ENCODE measurements around the gene PTPRG. TPM values are rescaled to one million over a fixed set of nuclear protein-coding genes. Genes with fewer than 3 reads are reported as not detected.

The PTPRG gene
- polyA plus RNA-seq, 10 donors = 25.7 to 37.0 (median 33.0) TPM

DNA sequence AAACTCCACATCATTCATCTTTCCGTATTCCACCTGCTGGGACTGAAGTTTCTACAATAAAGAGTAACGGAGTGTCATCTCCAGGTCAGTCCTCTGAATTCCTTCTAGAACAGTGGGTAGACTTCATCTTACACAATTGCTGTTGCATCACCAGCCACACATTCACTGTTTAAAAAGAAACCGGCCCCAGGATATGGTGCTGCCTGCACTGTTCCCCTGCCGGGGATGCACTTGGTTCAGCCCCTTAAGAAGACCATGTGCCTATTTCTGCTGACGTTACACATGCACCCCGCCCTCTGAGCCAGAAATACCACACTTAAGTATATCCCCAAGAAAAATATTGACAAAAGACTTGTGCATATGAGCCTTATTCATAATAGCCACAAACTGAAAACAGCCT, 578.6 kb downstream of the PTPRG start:
- no peak for DNase-seq

DNA sequence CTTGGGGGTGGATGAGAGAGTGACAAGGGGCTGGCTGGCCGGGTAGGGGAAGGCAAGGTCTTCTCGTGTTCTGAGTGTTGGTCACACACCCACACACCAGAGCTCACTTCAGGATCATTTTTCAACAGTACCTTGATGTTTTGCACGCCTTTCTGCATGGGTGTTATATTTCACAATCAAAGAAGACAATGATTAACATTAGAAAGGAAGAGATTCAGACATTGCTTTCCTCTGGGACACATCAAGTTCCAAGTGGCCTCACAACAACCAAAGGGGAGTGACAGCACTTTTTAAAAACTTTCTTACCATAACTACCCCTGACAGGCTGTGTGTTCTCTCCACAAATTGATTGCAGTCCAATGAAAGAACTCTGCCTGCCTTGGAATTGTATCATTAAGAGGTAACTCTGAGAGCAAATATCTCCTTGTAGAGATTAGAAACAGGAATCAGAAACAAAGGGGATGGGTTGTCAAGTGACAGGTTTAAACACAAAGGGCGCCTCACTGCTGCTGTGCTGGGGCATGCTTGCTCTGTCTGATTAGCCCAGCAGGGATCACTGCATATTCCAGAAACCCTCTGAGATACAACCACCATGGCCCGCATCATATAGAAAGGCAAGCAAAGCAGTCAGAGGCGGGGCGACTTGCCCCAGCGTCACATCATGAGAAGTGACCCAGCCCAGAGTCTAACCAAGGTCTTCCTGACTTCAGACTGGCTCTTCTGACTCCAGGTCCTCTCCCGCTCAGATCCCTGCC, 581.1 kb downstream of the PTPRG start:
- no peak for DNase-seq

DNA sequence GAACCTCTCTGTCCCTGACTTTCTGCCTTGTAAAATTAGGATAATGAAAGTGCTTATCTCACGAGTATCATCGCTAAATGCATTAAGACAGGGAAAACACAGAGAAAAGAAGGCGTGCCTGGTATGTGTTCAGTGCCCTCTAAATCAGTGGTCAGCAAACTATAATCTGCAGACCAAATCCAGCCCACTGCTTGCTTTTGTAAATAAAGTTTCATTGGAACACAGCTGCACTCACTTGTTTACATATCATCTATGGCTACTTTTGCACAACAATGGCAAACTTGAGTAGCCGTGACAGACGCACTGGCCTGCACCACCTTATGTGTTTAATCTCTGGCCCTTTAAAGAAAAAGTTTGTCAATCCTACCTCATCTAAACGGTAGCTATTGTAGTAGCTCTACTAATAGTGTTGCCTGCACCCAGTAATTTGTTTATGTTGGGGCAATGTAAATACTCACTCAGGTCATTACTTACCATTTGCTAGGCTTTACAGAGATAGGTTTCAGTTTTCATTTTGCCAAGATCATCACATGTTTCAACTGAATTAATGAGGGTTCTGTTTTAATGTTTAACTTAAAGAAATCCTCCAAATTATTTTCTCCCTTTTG, 582.6 kb downstream of the PTPRG start:
- no peak for DNase-seq

DNA sequence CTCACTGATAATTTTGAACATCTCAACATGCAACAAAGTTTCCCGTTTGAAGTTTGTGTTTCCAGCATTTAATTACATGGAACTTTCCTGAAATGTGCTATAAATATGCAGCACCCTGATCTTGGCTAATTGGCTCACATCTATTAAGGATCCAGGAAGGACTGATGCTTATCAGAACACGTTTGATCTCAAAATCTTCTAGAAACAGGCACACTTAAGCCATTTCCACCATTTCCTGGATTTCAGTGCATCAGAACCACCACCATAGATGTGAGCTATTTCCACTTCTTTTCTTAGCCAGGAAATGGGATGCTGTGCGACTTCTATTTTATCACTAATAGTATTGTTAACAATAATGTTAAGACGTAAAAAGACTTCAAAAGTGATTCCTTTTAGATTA, 583.1 kb downstream of the PTPRG start:
- DNase-seq = no peak

DNA sequence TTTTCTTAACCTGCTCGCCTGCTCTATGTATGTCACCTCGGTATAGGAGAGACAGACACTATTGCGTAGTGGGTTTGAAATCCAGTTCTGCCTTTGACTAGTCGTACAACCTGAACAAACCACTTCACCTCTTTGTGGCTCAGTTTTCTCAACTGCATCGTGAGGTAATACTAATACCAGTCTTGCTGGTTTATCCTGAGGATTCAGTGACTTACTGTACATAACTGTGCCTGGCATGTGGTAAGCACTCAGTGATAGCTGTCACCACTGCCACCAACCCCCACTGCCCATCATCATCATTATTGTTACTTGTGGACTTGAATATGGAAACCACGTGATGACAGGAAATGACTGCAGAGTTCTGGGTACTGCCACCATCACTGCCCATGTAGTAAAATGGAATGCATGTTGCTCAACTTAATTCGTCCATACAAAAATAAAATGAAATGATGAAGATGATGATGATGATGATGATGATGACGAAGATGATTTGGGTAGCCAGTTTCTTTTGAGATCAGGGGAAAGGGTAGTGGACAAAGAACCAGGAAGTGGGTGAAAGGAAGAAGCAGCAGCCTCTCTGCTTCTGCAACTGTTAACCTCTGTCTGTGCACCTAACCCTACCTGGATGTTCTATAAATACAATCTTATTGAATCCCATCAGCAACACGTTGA, 583.9 kb downstream of the PTPRG start:
- DNase-seq = no peak

DNA sequence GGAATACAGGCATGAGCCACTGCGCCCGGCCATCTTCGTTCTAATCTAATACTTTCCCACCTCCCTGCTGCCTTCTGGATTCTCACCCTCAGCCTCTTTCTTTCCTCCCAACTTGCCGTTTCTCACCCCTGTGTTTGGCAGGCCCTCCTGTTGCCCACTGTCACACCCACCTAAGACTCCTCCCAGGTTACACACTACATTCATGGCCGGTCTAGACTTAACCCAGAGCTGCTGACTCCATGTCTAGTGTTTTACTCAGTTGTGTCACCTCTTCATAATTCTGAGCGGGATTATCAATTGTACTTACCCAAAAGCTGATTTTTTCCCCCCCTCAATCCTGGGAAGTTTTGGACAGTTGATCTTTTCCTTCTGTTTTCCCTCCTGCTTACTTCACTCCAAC, 588.2 kb downstream of the PTPRG start:
- no peak for DNase-seq

DNA sequence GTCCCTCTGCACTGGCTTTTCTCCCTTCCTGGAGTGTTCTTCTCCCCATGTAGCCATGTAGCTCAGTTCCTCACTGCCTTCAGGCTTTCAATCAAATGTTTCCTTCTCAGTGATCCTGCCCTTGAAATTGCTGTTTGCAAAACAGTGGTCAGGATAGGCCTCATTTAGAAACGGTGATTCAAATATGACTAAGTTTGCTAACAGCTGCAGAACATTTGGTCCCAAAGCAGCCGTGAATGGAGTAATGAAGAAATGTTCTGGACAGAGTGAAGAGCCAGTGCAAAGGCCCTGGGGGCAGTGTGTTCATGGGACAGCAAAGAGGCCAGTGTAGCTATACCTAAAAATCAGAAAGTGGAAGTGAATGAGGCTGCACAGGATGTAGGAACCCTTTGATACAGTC, 588.6 kb downstream of the PTPRG start:
- no peak for DNase-seq

DNA sequence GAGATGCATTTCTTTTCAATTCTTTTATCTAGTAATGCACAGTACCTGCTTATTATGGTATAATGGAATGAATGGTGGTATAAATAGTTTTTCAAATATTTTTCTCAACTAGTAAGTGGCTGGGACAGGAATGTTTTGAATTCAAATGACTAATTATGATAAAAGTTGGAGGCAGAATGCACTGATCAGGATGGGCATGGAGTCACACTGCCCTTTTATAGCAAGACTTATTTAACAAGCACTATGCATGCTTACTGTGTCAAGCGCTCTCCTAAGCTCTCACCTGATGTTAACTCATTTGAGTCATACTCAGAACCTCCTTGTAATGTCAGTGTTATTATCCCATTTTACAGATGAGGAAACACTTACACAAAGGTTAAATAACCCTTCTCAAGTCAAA, 590.2 kb downstream of the PTPRG start:
- no peak for DNase-seq

DNA sequence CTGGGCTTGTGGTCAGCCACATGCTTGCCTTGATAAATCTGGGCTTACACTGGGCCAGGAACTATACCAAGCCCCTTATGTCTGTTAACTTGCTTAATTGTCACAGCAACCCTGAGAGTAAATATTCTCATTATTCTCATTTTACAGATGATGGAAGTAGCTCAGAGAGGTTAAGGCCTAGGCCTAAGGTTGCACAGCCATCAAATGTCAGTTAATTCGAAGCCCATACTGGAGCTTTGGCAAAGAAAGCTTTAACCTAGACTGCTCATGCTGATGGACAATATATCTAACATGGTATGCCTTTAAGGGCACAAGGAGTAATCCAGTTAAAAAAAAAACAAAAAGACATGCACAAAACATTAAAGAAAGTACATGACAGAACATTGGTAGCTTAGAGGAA, 591.9 kb downstream of the PTPRG start:
- no peak for DNase-seq

DNA sequence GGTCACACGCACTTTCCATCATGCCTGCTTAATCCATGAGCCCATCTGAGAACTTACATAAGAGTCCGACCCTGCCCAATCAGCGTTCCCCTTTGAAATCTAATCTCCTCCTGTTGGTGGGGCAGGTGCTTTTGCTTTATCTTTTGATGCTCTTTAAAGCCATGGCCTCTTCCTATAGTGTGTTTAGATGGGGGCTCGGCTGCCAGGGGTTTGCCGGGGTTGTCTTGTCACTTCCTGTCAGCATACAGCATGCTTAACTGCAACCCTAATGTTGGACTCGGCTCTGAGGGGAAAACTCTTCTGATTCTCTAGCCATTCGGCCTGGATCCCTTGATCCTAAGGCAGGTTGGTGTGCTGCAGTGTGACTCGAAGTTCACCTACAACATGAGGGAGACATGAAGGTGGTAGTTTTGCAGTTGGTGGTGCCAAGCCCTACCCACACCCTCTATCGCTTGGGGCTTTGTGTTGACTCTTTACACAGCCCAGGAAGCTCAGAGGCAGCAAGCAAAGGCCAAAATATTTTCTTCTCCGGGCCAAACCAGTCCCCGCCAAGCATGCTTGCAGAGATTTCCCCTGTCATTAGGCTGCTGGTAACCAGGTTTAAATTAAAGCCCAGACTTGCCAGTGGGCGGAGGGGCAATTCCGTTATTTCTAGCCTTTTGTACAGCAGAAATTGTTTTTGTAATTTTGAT, 593.2 kb downstream of the PTPRG start:
- DNase-seq = no peak

DNA sequence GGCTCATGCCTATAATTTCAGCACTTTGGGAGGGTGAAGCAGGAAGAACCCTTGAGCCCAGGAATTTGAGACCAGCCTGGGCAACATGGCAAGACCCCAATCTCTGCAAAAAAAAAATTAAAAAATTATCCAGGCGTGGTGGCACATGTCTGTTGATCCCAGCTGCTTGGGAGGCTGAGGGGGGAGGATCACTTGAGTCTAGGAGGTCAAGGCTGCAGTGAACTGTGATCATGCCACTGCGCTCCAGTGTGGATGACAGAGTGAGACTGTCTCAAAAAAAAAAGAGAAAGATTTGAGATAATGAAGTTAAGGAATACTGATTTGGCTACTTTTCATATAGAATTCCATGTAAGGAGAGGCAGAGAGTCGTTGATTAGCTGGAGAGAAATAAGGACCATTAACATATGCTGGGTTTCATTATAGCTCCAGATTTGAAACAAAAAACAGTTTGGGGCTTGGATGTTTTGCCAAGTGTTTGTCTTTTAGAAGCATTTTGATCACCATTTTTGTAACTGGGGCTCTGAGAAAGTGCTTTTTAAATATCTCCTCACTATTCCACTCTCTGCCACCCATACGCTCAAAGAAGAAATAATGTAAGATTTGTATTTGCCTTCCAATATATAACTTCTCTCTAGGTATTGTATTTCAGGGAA, 597.8 kb downstream of the PTPRG start:
- no peak for DNase-seq

DNA sequence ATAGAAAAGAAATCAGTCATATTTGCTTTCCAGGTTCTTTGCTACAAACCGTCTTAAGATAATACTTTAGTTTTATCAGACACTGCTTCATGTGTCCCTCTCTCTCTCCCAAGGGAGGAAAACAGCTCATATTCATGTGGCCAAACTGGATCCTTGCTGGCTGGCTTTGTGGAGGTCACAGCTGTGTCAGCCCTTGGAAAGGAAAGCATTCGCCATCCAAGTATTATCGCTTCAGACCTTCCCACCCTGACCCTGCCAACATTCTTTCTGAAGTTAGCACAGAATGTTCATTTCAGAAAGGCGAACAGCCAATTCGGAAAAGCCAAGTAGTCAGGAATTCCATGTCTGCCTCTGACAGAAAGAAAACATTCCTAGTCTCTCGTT, 598.3 kb downstream of the PTPRG start:
- peak; percentile 56 to 80 (median 64) for DNase-seq

DNA sequence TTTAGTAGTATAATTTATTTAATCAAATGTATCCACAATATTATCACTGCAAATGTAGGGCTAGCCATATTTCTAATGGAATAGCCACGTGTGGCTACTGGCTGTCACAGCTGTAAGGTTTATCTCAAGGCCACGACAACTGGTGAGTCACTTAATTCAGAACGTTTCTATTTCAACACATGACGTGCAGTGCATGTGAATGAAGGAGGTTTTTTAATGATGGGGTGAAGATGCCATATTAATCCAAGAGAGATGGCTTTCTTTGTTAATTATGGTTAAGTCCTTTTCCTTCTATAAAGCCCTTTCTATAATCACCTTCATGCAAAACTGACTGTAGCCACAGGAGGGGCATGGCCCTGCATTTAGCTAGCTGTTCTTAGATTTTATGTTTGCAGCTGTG, 600.0 kb downstream of the PTPRG start:
- DNase-seq = no peak

DNA sequence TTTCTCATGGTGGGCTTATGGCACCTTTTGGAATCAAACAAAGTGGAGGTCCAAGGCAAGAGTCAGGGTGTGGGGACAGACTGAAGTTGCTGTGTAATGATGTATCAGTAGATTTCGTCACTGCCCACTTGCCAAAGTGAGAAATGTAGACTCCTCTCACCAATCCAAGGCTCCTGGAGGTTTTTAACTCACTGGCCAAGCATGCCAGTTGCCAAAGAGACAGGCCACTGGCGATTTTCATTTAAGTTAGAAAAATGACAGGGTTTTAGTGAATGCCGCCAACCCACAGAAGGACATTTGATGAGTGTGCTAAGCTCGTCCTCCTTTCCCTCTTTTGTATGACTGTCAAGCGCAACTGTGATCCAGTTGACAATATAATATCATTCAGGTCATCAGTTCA, 602.8 kb downstream of the PTPRG start:
- no peak for DNase-seq

DNA sequence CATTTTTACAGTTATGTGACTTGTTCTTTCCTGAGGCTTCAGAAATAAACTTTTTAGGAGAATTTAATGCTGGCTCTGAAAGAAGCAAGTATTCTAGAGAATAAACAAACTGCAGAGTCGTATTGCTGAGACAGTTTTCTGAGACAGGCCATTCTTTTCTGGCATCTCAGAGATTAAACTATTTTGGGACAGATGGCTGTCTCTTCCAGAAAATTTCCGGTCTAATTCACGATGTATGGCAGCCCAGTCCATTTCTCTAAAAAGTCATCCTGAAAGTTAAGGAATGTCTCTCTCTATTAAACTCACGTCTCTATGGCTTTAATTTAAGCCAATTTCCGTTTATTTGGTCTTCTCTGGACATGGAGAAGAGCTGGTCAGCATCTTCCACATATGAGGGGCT, 603.4 kb downstream of the PTPRG start:
- no peak for DNase-seq

DNA sequence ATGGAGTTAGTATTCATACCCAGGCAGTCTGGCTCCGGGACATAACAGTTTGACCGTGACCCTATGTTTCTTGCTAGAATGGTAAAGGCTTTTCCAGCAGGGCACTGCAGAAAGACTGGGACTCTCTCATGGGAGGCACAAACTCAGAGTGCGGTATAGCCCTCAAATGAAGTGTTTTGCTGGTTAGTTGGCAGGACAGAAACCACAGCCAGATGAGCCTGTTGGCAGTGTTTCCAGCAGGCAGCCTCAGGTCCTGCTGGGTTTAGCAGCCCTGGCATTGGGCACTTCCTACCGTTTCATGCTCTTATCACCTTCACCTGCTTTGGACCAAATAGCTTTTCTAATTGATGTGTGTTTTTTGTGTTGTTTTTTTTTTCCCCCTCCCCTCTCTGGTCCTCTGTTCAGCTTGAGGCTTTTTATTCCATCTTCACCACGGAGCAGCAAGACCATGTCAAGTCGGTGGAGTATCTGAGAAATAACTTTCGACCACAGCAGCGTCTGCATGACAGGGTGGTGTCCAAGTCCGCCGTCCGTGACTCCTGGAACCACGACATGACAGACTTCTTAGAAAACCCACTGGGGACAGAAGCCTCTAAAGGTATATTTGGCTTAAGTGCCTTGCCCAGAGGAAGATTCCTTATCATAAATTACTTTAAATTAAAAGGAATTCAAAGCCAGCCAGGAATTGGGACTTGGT, 606.3 kb downstream of the PTPRG start:
- no peak for DNase-seq

DNA sequence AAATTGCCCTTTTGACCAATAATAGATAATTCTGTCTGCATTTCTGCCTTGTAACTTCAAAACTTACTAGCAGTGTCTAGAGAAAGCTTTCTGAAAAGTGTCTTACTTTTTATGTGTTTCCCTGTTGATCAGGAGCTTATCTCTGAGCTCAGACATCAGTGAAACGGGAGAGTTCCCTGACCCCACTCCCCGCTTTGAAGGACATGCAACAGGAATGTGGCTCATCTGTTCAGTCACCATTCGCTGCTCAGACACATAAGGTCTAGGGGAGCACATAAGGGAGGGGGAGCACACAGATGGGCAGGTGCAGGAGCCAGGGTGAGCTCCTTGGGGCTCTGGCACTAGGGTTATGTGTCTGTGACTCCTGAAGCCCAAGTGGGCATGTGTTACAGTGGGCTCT, 607.0 kb downstream of the PTPRG start:
- DNase-seq = no peak

DNA sequence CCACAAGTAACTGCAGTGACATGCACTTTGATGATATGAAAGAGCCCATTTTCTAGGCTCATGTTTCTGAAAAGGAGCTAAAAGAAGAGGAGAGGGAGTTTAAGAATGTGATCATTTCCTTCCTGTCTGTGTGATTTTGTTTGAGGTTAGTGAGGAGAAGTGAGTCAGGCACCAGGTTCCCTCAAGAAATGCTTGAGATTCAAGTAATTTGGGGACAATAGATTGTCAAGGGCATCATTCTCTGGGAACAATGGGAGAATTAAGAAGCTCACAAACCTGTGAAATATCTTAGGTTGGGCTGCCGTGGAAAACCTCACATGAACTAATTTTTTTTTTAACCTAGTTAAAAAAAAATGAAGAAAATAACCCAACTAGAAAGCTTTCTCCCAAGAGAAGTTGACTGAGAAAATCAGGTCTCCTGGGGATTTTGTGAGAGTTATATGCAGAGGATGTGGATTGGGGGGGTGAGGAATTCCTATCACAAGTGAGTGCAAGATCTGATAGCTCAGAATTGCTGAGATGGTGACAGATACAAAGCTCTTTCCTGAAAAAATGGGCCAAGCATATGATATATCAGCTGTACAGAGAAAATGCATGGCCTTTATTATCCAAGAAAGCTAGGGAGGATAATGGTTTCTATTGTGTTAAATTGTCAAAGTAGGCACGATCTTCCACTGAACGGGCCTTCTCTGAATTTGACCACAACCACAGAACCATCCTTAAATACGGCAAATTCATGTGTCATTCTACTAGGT, 608.7 kb downstream of the PTPRG start:
- DNase-seq = no peak

DNA sequence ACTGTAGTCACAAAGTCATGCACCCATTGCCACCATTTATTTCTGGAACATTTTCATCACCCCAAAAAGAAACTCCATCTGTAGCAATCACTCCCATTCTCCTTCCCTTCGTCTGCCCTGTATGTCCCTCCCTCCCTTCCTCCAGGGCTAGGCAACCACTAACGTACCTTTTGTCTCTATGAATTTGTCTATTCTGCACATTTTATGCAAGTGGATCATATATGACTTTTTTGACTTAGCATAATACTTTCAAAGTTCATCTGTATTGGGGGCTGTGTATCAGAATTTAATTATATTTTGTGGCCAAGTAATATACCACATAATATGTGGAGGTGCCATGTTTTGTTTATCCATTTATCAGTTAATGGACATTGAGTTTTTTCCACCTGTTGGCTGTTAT, 610.4 kb downstream of the PTPRG start:
- DNase-seq = no peak

DNA sequence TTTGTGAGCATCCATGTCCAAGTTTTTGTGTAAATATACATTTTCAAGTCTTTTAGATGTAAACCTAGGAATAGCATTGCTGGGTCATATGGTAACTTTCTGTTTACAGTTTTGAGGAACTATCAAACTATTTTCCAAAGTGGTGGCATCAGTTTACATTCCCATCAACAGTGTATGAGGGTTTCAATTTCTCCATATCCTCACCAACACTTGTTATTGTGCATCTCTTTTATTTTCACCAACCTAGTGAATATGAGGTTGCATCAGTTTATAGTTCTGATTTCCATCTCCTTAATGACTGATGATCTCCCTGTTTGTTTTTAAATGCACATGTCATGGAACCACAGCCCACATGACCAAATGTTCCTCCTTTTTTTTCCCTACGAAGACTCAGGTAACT, 610.8 kb downstream of the PTPRG start:
- no peak for DNase-seq
